Measurements from ENCODE around the gene ZSCAN30.
"Not testable (repeated sequence)": the region's sequence is repeated elsewhere in the genome, so short reads cannot be mapped to it uniquely, and the experiment has no call there.

Gene ZSCAN30

GRCh38 chr18:35227254-35227653, 62.8 kb downstream of the ZSCAN30 start:
- DNase-seq: no peak

DNA sequence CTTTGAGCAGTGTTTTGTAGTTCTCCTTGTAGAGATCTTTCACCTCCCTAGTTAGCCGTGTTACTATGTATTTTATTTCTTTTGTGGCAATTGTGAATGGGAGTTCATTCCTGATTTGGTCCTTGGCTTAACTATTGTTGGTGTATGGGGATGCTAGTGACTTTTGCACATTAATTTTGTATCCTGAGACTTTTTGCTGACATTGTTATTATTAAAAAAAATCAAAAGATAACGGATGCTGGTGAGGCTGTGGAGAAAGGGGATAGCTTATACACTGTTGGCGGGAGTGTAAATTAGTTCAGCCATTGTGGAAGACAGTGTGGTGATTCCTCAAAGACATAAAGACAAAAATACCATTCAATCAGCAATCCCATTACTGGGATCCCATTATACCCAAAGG, 66.2 kb downstream of the ZSCAN30 start:
- DNase-seq: no peak

DNA sequence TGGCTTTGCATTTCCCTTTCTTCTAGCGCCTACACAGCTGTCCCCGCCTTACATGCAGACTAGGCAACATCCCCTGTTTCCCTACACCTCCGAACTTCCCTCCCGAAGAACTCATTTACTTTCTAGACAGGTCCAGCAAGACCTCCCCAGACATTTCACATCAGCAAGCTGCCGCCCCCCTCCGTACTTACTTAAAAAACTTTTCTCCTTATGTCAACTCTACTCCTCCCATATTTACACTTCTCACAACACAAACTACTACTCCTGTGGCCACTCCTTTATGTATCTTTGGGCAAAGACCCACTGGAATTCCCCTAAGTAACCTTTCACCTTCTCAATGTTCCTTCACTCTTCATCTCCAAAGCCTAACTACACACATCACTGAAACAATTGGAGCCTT, 69.6 kb downstream of the ZSCAN30 start:
- no peak for DNase-seq

- DNase-seq: not testable (repeated sequence)
Measured at GRCh38 chr18:35219331-35219730, 70.7 kb downstream of the ZSCAN30 start.

- not testable (repeated sequence) for DNase-seq
Measured at GRCh38 chr18:35216611-35217010, 73.4 kb downstream of the ZSCAN30 start.

GRCh38 chr18:35215026-35215425, 75.0 kb downstream of the ZSCAN30 start:
- no peak for DNase-seq

- DNase-seq: not testable (repeated sequence)
Measured at GRCh38 chr18:35205746-35206458, 84.1 kb downstream of the ZSCAN30 start.

- DNase-seq: no peak
Measured at GRCh38 chr18:35205199-35205712, 84.8 kb downstream of the ZSCAN30 start.

GRCh38 chr18:35203067-35203466, 87.0 kb downstream of the ZSCAN30 start:
- DNase-seq: no peak

DNA sequence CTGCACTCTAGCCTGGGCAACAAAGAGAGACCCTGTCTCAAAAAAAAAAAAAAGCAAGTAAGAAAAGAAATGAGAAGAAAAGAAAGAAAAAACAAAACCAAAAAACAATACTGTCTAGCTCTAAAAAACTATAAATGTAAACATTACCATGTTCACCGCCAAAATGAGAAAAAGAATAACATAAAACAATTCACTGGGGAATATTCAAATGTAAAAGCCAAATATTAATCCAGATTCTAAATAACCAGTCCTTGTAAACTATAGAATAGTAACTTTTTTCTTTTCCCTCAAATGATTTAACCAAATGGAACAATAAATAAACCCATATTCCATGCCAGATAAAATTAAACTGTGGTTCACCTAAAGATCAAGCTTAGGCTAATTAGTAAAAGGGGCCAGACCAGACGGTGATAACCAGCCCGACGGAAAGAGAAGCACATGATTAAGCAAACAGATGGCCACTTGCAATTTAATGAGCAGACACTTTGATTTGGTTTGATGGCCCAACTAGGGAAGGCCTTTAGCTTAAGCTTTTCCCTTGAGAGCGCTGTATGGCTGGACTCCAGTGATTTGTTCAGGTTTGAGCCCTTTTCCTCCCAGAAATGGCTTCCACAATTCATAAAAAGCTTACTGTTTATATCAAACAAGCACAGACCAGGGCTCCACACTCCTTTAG, 88.6 kb downstream of the ZSCAN30 start:
- DNase-seq: no peak

Data from central memory CD4-positive, alpha-beta T cell (primary cell).